GM23338 (cell line): ENCODE measurements around the gene RNF11. TPM values are rescaled to one million over a fixed set of nuclear protein-coding genes. Genes with fewer than 3 reads are reported as not detected.

Experiments
- ATAC-seq: fragments of 200-7000 bp; cut with Tn5 transposase; 3 replicates; pipeline ENCODE4 v1.9.1; 2020
- DNase-seq: peaks from one replicate; pipeline ENCODE4 v3.0.0-alpha.2; 2015; ENCODE audit warnings: low spot score
- H2AFZ ChIP-seq: fragments of 200-600 bp; sonication (generic); 2 replicates; pipeline ENCODE4 v1.8.0; 2016; ENCODE audit warnings: antibody characterized with exemption, mild to moderate bottlenecking, moderate library complexity
- H3F3A ChIP-seq: fragments of 200-600 bp; sonication (generic); replicated peaks from 2 replicates; pipeline ENCODE4 v1.8.0; 2017; ENCODE audit warnings: antibody characterized with exemption, mixed run types, low read depth
- H3K27ac ChIP-seq: fragments of 200-600 bp; sonication (generic); 2 replicates; pipeline ENCODE4 v1.6.1; 2016; ENCODE audit warnings: low read depth
- H3K27me3 ChIP-seq: fragments of 200-600 bp; sonication (generic); 2 replicates; pipeline ENCODE4 v1.8.0; 2016; ENCODE audit warnings: mild to moderate bottlenecking, mixed run types, moderate library complexity; ENCODE audit not compliant: insufficient read depth
- H3K36me3 ChIP-seq: fragments of 200-600 bp; sonication (generic); 2 replicates; pipeline ENCODE4 v1.8.0; 2016; ENCODE audit warnings: mild to moderate bottlenecking; ENCODE audit not compliant: insufficient read depth
- H3K4me1 ChIP-seq: fragments of 200-600 bp; sonication (generic); 2 replicates; pipeline ENCODE4 v1.8.0; 2016; ENCODE audit warnings: mild to moderate bottlenecking, moderate library complexity; ENCODE audit not compliant: insufficient read depth
- H3K4me2 ChIP-seq: fragments of 200-600 bp; sonication (generic); 2 replicates; pipeline ENCODE4 v1.7.1; 2017; ENCODE audit warnings: mixed run types
- H3K4me3 ChIP-seq: fragments of 200-600 bp; sonication (generic); 2 replicates; pipeline ENCODE4 v1.6.1; 2016; ENCODE audit warnings: mixed run types
- H3K79me2 ChIP-seq: fragments of 200-600 bp; sonication (generic); replicated peaks from 2 replicates; pipeline ENCODE4 v1.8.0; 2017; ENCODE audit warnings: mild to moderate bottlenecking; ENCODE audit not compliant: insufficient read depth
- H3K9me2 ChIP-seq: fragments of 200-600 bp; sonication (generic); 2 replicates; pipeline ENCODE4 v1.8.0; 2017; ENCODE audit not compliant: insufficient read depth
- H4K20me1 ChIP-seq: fragments of 200-600 bp; sonication (generic); replicated peaks from 2 replicates; pipeline ENCODE4 v1.8.0; 2017; ENCODE audit warnings: mild to moderate bottlenecking; ENCODE audit not compliant: insufficient read depth
- H3K27ac Mint-ChIP-seq: 2 replicates; pipeline ENCODE4 v1.8.0; 2020; ENCODE audit warnings: inconsistent platforms, mild to moderate bottlenecking, moderate library complexity, mixed read lengths
- H3K27me3 Mint-ChIP-seq: 3 replicates; pipeline ENCODE4 v1.8.0; 2022; ENCODE audit warnings: low read depth, mild to moderate bottlenecking, moderate library complexity, mixed read lengths, inconsistent platforms; ENCODE audit not compliant: insufficient read depth, poor library complexity
- H3K36me3 Mint-ChIP-seq: 3 replicates; pipeline ENCODE4 v1.8.0; 2021; ENCODE audit warnings: low read depth, mild to moderate bottlenecking, inconsistent platforms, moderate library complexity, mixed read lengths
- H3K4me1 Mint-ChIP-seq: 3 replicates; pipeline ENCODE4 v1.8.0; 2020; ENCODE audit warnings: mild to moderate bottlenecking, inconsistent platforms, mixed read lengths
- H3K4me3 Mint-ChIP-seq: 3 replicates; pipeline ENCODE4 v1.8.0; 2021; ENCODE audit warnings: moderate library complexity, mild to moderate bottlenecking, inconsistent platforms, mixed read lengths
- H3K9me3 Mint-ChIP-seq: 3 replicates; pipeline ENCODE4 v1.8.0; 2020; ENCODE audit warnings: moderate library complexity, mild to moderate bottlenecking, inconsistent platforms, mixed read lengths
- CREB1 ChIP-seq: fragments of 250-450 bp; sonication (Bioruptor Pico); IDR thresholded peaks from 2 replicates; pipeline ENCODE4 v1.5.0; 2020; ENCODE audit warnings: low read depth, mild to moderate bottlenecking, moderate library complexity
- CTCF ChIP-seq, 2 experiments: fragments of 200-600 bp in 1 of 2; sonication (generic) in 1 of 2; conservative IDR thresholded peaks; 2 replicates each; pipeline versions ENCODE4 v1.5.1 to v1.6.1; 2016 to 2017; ENCODE audit warnings: antibody characterized with exemption in 2 of 2, low read depth in 2 of 2, mild to moderate bottlenecking in 2 of 2, moderate library complexity in 1 of 2
- ETS1 ChIP-seq: IDR thresholded peaks from 2 replicates; pipeline ENCODE4 v1.6.1; 2016; ENCODE audit warnings: antibody characterized with exemption
- EZH2 ChIP-seq: fragments of 200-600 bp; sonication (generic); IDR thresholded peaks from one replicate; pipeline ENCODE4 v1.8.0; 2017; ENCODE audit warnings: antibody characterized with exemption, mild to moderate bottlenecking, low read depth; ENCODE audit not compliant: unreplicated experiment
- EZH2phosphoT487 ChIP-seq: fragments of 200-600 bp; sonication (generic); IDR thresholded peaks from one replicate; pipeline ENCODE4 v1.8.1; 2018; ENCODE audit warnings: antibody characterized with exemption; ENCODE audit not compliant: unreplicated experiment
- JUNB ChIP-seq: IDR thresholded peaks from one replicate; pipeline ENCODE4 v1.6.1; 2016; ENCODE audit warnings: antibody characterized with exemption; ENCODE audit not compliant: unreplicated experiment
- POLR2AphosphoS5 ChIP-seq: IDR thresholded peaks from 2 replicates; pipeline ENCODE4 v1.6.1; 2016; ENCODE audit warnings: antibody characterized with exemption, low read depth
- ZNF331 ChIP-seq: fragments of 250-450 bp; sonication (Bioruptor Pico); IDR thresholded peaks from 2 replicates; pipeline ENCODE4 v1.5.0; 2020; ENCODE audit warnings: low read depth, mild to moderate bottlenecking, moderate library complexity
- polyA plus RNA-seq: library from polyadenylated mRNA; unstranded; fragments of >200 nt; fragmentation: Nextera tagmentation; extraction: Ambion mirVana; gene quantifications from 2 replicates; pipeline ENCODE4 v1.2.1, GENCODE V29; 2016
- total RNA-seq: library from RNA; depleted of rRNA; stranded (reverse); fragments of >200 nt; shearing (Covaris generic); gene quantifications from 2 replicates; pipeline ENCODE4 v1.2.3, GENCODE V29; 2014
- TF ChIP-seq, protein P1 (sequence below): fragments of 250-450 bp; sonication (Bioruptor Pico); IDR thresholded peaks from 2 replicates; pipeline ENCODE4 v1.5.0; 2020; ENCODE audit warnings: mild to moderate bottlenecking, moderate library complexity

RNF11 gene
- total and polyA plus RNA-seq, 2 experiments from 2014 or later = 22.3 to 43.0 TPM

DNA sequence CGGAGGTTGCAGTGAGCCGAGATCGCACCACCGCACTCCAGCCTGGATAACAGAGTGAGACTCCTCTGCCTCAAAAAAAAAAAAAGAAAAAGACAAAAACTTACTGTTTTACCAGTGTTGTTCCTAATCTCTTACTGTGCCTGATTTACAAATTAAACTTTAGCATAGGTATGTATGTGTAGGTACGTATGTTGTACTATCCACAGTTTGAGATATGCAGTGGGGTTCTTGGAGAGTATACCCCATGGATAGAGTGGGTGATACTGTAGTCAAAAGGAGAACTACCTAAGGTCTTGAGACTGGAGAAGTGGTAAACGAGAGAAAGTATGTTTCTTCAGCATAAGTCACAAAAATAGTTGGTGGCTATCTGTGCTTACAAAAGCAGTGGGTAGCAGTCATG is 38.6 kb downstream of the RNF11 start (continued):
- TF ChIP-seq CTCF (conservative IDR thresholded peaks at IDR 0.05; ENCODE audit: low read depth in 2 of 2) (no peak), CREB1 (CRISPR knock-in tag) (no peak), ETS1 (no peak)

- no peak for ATAC-seq
These were observed 40.2 kb downstream of the RNF11 start for GRCh38 chr1:51276286-51276685.

More at GRCh38 chr1:51276286-51276685, 40.2 kb downstream of the RNF11 start:
- Histone ChIP-seq H3K79me2 (no peaks in the 10 kb centered on the region), H3K4me3 (no peak overlapping the region), H3K27ac (no peak overlapping the region), H4K20me1 (0 out of 2 replicates have a peak, but pooled peaks cover 7% of the 10 kb centered on the region), H3K4me1 (no peaks in the 10 kb centered on the region), H2AFZ (no peak overlapping the region), H3F3A (no peaks in the 10 kb centered on the region), H3K27me3 (no peaks in the 10 kb centered on the region), H3K36me3 (no peaks in the 10 kb centered on the region), H3K4me2 (no peak overlapping the region), H3K9me2 (no peaks in the 10 kb centered on the region)
- Mint-ChIP-seq H3K27me3 (no peaks in the 10 kb centered on the region), H3K4me1 (no peaks in the 10 kb centered on the region), H3K36me3 (peaks cover 3% of the 10 kb centered on the region; the same call in 2 of the 3 replicates), H3K9me3 (no peaks in the 10 kb centered on the region), H3K4me3 (no peak overlapping the region), H3K27ac (no peak overlapping the region)
- TF ChIP-seq JUNB (no peak), CREB1 (CRISPR knock-in tag) (no peak), EZH2 (no peak), ZNF331 (CRISPR knock-in tag) (no peak), CTCF (conservative IDR thresholded peaks at IDR 0.05; ENCODE audit: low read depth in 2 of 2) (no peak), ETS1 (no peak), EZH2phosphoT487 (no peak), POLR2AphosphoS5 (no peak)
- TF ChIP-seq, protein P1, sequence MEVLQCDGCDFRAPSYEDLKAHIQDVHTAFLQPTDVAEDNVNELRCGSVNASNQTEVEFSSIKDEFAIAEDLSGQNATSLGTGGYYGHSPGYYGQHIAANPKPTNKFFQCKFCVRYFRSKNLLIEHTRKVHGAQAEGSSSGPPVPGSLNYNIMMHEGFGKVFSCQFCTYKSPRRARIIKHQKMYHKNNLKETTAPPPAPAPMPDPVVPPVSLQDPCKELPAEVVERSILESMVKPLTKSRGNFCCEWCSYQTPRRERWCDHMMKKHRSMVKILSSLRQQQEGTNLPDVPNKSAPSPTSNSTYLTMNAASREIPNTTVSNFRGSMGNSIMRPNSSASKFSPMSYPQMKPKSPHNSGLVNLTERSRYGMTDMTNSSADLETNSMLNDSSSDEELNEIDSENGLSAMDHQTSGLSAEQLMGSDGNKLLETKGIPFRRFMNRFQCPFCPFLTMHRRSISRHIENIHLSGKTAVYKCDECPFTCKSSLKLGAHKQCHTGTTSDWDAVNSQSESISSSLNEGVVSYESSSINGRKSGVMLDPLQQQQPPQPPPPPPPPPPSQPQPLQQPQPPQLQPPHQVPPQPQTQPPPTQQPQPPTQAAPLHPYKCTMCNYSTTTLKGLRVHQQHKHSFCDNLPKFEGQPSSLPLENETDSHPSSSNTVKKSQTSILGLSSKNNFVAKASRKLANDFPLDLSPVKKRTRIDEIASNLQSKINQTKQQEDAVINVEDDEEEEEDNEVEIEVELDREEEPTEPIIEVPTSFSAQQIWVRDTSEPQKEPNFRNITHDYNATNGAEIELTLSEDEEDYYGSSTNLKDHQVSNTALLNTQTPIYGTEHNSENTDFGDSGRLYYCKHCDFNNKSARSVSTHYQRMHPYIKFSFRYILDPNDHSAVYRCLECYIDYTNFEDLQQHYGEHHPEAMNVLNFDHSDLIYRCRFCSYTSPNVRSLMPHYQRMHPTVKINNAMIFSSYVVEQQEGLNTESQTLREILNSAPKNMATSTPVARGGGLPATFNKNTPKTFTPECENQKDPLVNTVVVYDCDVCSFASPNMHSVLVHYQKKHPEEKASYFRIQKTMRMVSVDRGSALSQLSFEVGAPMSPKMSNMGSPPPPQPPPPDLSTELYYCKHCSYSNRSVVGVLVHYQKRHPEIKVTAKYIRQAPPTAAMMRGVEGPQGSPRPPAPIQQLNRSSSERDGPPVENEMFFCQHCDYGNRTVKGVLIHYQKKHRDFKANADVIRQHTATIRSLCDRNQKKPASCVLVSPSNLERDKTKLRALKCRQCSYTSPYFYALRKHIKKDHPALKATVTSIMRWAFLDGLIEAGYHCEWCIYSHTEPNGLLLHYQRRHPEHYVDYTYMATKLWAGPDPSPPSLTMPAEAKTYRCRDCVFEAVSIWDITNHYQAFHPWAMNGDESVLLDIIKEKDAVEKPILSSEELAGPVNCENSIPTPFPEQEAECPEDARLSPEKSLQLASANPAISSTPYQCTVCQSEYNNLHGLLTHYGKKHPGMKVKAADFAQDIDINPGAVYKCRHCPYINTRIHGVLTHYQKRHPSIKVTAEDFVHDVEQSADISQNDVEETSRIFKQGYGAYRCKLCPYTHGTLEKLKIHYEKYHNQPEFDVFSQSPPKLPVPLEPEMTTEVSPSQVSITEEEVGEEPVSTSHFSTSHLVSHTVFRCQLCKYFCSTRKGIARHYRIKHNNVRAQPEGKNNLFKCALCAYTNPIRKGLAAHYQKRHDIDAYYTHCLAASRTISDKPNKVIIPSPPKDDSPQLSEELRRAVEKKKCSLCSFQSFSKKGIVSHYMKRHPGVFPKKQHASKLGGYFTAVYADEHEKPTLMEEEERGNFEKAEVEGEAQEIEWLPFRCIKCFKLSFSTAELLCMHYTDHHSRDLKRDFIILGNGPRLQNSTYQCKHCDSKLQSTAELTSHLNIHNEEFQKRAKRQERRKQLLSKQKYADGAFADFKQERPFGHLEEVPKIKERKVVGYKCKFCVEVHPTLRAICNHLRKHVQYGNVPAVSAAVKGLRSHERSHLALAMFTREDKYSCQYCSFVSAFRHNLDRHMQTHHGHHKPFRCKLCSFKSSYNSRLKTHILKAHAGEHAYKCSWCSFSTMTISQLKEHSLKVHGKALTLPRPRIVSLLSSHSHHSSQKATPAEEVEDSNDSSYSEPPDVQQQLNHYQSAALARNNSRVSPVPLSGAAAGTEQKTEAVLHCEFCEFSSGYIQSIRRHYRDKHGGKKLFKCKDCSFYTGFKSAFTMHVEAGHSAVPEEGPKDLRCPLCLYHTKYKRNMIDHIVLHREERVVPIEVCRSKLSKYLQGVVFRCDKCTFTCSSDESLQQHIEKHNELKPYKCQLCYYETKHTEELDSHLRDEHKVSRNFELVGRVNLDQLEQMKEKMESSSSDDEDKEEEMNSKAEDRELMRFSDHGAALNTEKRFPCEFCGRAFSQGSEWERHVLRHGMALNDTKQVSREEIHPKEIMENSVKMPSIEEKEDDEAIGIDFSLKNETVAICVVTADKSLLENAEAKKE (CRISPR knock-in tag) = no peak
- no peak for DNase-seq
